MM.1S (cell line): ENCODE measurements around the gene EXOC1.

Experiments used
- DNase-seq: peaks from one replicate; pipeline ENCODE4 v3.0.0-alpha.2; 2015
- H2AFZ ChIP-seq: fragments of 300-600 bp; sonication (generic); 2 replicates; pipeline ENCODE4 v1.6.0; 2016; ENCODE audit warnings: antibody characterized with exemption, low read length
- H3F3A ChIP-seq: fragments of 300-600 bp; sonication (generic); 2 replicates; pipeline ENCODE4 v1.6.1; 2016; ENCODE audit warnings: mild to moderate bottlenecking, antibody characterized with exemption, low read length, moderate library complexity, mixed read lengths; ENCODE audit not compliant: insufficient read depth
- H3K27ac ChIP-seq: fragments of 300-600 bp; sonication (generic); 2 replicates; pipeline ENCODE4 v1.5.1; 2016; ENCODE audit warnings: mild to moderate bottlenecking, low read length
- H3K27me3 ChIP-seq: fragments of 300-600 bp; sonication (generic); replicated peaks from 2 replicates; pipeline ENCODE4 v1.6.0; 2016; ENCODE audit warnings: low read length; ENCODE audit not compliant: insufficient read depth
- H3K36me3 ChIP-seq: fragments of 300-600 bp; sonication (generic); replicated peaks from 2 replicates; pipeline ENCODE4 v1.6.1; 2016; ENCODE audit warnings: mild to moderate bottlenecking, low read length, mixed read lengths; ENCODE audit not compliant: insufficient read depth
- H3K4me1 ChIP-seq: fragments of 300-600 bp; sonication (generic); 2 replicates; pipeline ENCODE4 v1.6.1; 2016; ENCODE audit warnings: low read length, mixed read lengths
- H3K4me2 ChIP-seq: fragments of 300-600 bp; sonication (generic); 2 replicates; pipeline ENCODE4 v1.6.0; 2016; ENCODE audit warnings: low read depth, low read length
- H3K4me3 ChIP-seq: fragments of 300-600 bp; sonication (generic); 2 replicates; pipeline ENCODE4 v1.5.1; 2016; ENCODE audit warnings: low read length, mixed read lengths
- H3K79me2 ChIP-seq: fragments of 300-600 bp; sonication (generic); 2 replicates; pipeline ENCODE4 v1.6.1; 2016; ENCODE audit warnings: mixed run types, low read length, mixed read lengths
- H3K9ac ChIP-seq: fragments of 300-600 bp; sonication (generic); 2 replicates; pipeline ENCODE4 v1.6.1; 2016; ENCODE audit warnings: low read length, mixed read lengths
- H3K9me2 ChIP-seq: fragments of 300-600 bp; sonication (generic); replicated peaks from 2 replicates; pipeline ENCODE4 v1.6.1; 2016; ENCODE audit warnings: mild to moderate bottlenecking, low read length, mixed read lengths; ENCODE audit not compliant: insufficient read depth
- H3K9me3 ChIP-seq: fragments of 300-600 bp; sonication (generic); replicated peaks from 2 replicates; pipeline ENCODE4 v1.6.1; 2016; ENCODE audit warnings: mild to moderate bottlenecking, low read length, mixed read lengths; ENCODE audit not compliant: insufficient read depth
- H4K20me1 ChIP-seq: fragments of 300-600 bp; sonication (generic); 2 replicates; pipeline ENCODE4 v1.6.1; 2016; ENCODE audit warnings: mild to moderate bottlenecking, low read length, moderate library complexity, mixed read lengths; ENCODE audit not compliant: insufficient read depth
- CTCF ChIP-seq: fragments of 300-600 bp; sonication (generic); IDR thresholded peaks from 2 replicates; pipeline ENCODE4 v1.5.1; 2016; ENCODE audit warnings: antibody characterized with exemption, low read length, mixed read lengths
- EZH2 ChIP-seq: fragments of 300-600 bp; sonication (generic); optimal IDR thresholded peaks from 2 replicates; pipeline ENCODE3; 2017; ENCODE audit warnings: low read depth, mild to moderate bottlenecking, antibody characterized with exemption, low read length, mixed read lengths
- EZH2phosphoT487 ChIP-seq: fragments of 300-600 bp; sonication (generic); IDR thresholded peaks from 2 replicates; pipeline ENCODE4 v1.6.1; 2018; ENCODE audit warnings: antibody characterized with exemption, low read length

The EXOC1 gene

DNA sequence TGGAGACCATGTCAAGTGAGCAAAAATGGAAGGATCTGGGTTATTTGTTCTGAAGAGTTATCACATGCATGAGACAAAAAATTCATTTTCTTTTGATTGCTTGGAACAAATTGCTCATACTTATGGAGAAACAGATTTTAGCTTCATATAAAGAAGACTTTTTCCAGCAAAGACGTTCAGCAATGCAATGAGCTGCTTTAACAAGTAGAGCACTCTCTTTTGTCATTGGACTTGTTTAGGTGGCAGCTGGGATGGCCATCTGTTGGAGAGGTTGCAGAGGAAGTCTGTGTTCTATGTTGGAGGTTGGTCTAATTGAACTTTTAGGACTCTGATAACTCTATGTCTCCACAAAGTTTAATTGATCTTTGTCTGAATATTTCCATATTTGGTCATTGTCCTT lies 75.4 kb downstream of the EXOC1 start:
- no peak overlapping the region for H3K4me3 ChIP-seq
- no peaks in the 10 kb centered on the region for H3K9me2 ChIP-seq
- no peaks in the 10 kb centered on the region for H3K36me3 ChIP-seq
- H3K4me2 ChIP-seq = no peak overlapping the region
- H3F3A ChIP-seq = no peaks in the 10 kb centered on the region
- H3K79me2 ChIP-seq = no peaks in the 10 kb centered on the region
- no peaks in the 10 kb centered on the region for H3K9me3 ChIP-seq
- H4K20me1 ChIP-seq = no peaks in the 10 kb centered on the region
- no peak overlapping the region for H3K27ac ChIP-seq
- no peaks in the 10 kb centered on the region for H3K27me3 ChIP-seq
- H3K9ac ChIP-seq = no peak overlapping the region
- TF ChIP-seq CTCF (no peak), EZH2 (no peak), EZH2phosphoT487 (no peak)
- no peak for DNase-seq
- no peaks in the 10 kb centered on the region for H3K4me1 ChIP-seq
- no peak overlapping the region for H2AFZ ChIP-seq

- Histone ChIP-seq H3K4me2 (no peak overlapping the region), H3K79me2 (no peaks in the 10 kb centered on the region), H3K9ac (no peak overlapping the region), H3K27ac (no peak overlapping the region), H3K9me3 (no peaks in the 10 kb centered on the region), H3K4me1 (no peaks in the 10 kb centered on the region), H3K36me3 (no peaks in the 10 kb centered on the region), H2AFZ (no peak overlapping the region), H3K9me2 (no peaks in the 10 kb centered on the region), H4K20me1 (no peaks in the 10 kb centered on the region), H3K27me3 (no peaks in the 10 kb centered on the region), H3F3A (no peaks in the 10 kb centered on the region), H3K4me3 (no peak overlapping the region)
- no peak for TF ChIP-seq EZH2phosphoT487
- TF ChIP-seq EZH2 = no peak
- TF ChIP-seq CTCF = no peak
- DNase-seq = no peak
Measured at GRCh38 chr4:55931043-55931442, 77.6 kb downstream of the EXOC1 start.

GRCh38 chr4:55931833-55932232 lies 78.4 kb downstream of the EXOC1 start:
- Histone ChIP-seq H3K4me3 (no peak overlapping the region), H3K9ac (no peak overlapping the region), H3K9me3 (no peaks in the 10 kb centered on the region), H4K20me1 (no peaks in the 10 kb centered on the region), H3K4me1 (no peaks in the 10 kb centered on the region), H3K27me3 (no peaks in the 10 kb centered on the region), H3K9me2 (no peaks in the 10 kb centered on the region), H3K4me2 (no peak overlapping the region), H3K27ac (no peak overlapping the region), H2AFZ (no peak overlapping the region), H3K79me2 (no peaks in the 10 kb centered on the region), H3K36me3 (no peaks in the 10 kb centered on the region), H3F3A (no peaks in the 10 kb centered on the region)
- TF ChIP-seq CTCF = no peak
- TF ChIP-seq EZH2phosphoT487 = no peak
- TF ChIP-seq EZH2 = no peak
- DNase-seq = no peak
